HG03521 (cell line): Measurements from ENCODE around the gene GPRC6A.

Experiments
- ATAC-seq: cut with Tn5 transposase; IDR thresholded peaks from one replicate; pipeline ENCODE4 v1.9.1; 2021; ENCODE audit warnings: mild to moderate bottlenecking, moderate library complexity; ENCODE audit not compliant: unreplicated experiment

The GPRC6A gene

GRCh38 chr6:116783852-116784251 lies 45.0 kb downstream of the GPRC6A start:
- ATAC-seq = no peak

GRCh38 chr6:116779573-116780164 lies 49.2 kb downstream of the GPRC6A start:
- no peak for ATAC-seq

- ATAC-seq = no peak
These were observed 55.0 kb downstream of the GPRC6A start for GRCh38 chr6:116773886-116774285.

GRCh38 chr6:116772450-116772849 lies 56.4 kb downstream of the GPRC6A start:
- ATAC-seq = no peak

- no peak for ATAC-seq
These were observed 61.2 kb downstream of the GPRC6A start for GRCh38 chr6:116767715-116768114.

- no peak for ATAC-seq
These were observed 62.2 kb downstream of the GPRC6A start for GRCh38 chr6:116766506-116767176.

GRCh38 chr6:116764961-116765841 lies 63.7 kb downstream of the GPRC6A start, which contains the start of gene FAM162B:
FAM162B (minus strand) TSS chr6:116765719; CDS start chr6:116765576, 143 bp downstream.
- peak; percentile 40 for ATAC-seq

GRCh38 chr6:116764629-116764960 lies 64.3 kb downstream of the GPRC6A start:
- ATAC-seq = no peak

- ATAC-seq = no peak
These were observed 64.8 kb downstream of the GPRC6A start for GRCh38 chr6:116763906-116764628.

- ATAC-seq = no peak
These were observed 65.8 kb downstream of the GPRC6A start for GRCh38 chr6:116763048-116763447.

GRCh38 chr6:116762235-116762634 lies 66.6 kb downstream of the GPRC6A start:
- ATAC-seq = no peak

GRCh38 chr6:116761779-116762178 lies 67.1 kb downstream of the GPRC6A start:
- no peak for ATAC-seq

GRCh38 chr6:116745176-116745575 lies 83.7 kb downstream of the GPRC6A start:
- ATAC-seq = no peak
